IMR-90 (cell line): Measurements from ENCODE around the gene CHL1. TPM values are rescaled to one million over a fixed set of nuclear protein-coding genes. Genes with fewer than 3 reads are reported as not detected.
"Not testable (repeated sequence)": the region's sequence is repeated elsewhere in the genome, so short reads cannot be mapped to it uniquely, and the experiment has no call there.

Experiments used
- ATAC-seq: fragments of 200-7000 bp; cut with Tn5 transposase; 2 replicates; pipeline ENCODE4 v1.9.1; 2020; ENCODE audit warnings: low read depth, mild to moderate bottlenecking, moderate library complexity
- BruUV-seq: library from RNA; stranded (reverse); fragments of 400-500 nt; replicated peaks from 2 replicates; lab custom pipeline; 2021; lab: Mats Ljungman, UMichigan
- CTCF ChIA-PET: fragments of 300-600 bp; formaldehyde crosslinking; extraction: SDS; loops from one replicate; lab custom pipeline; 2021; ENCODE audit warnings: antibody characterized with exemption; lab: Yijun Ruan, JAX
- POLR2A ChIA-PET: fragments of 300-600 bp; sonication (Branson Sonifier 250); formaldehyde crosslinking; loops from one replicate; lab custom pipeline; 2022; ENCODE audit warnings: antibody characterized with exemption; ENCODE audit not compliant: unreplicated experiment; lab: Charles Lee
- DNase-seq: peaks from one replicate; pipeline ENCODE4 v3.0.0; 2013
- H2AFZ ChIP-seq: replicated peaks from 2 replicates; pipeline ENCODE3; 2013; ENCODE audit warnings: low read length, mild to moderate bottlenecking; ENCODE audit not compliant: poor library complexity
- H2AK5ac ChIP-seq: 2 replicates; pipeline ENCODE4 v1.6.1; 2013; ENCODE audit warnings: low read depth, low read length, inconsistent platforms
- H2AK9ac ChIP-seq: replicated peaks from 2 replicates; pipeline ENCODE3; 2013; ENCODE audit warnings: mild to moderate bottlenecking, low read depth, low read length, moderate library complexity; ENCODE audit not compliant: poor library complexity
- H2BK120ac ChIP-seq: 2 replicates; pipeline ENCODE4 v1.6.1; 2013; ENCODE audit warnings: low read depth, low read length, inconsistent platforms
- H2BK15ac ChIP-seq: 3 replicates; pipeline ENCODE4 v1.6.1; 2013; ENCODE audit warnings: low read depth, low read length, inconsistent platforms
- H2BK20ac ChIP-seq: 2 replicates; pipeline ENCODE4 v1.6.1; 2013; ENCODE audit warnings: low read depth, mild to moderate bottlenecking, inconsistent platforms, low read length, moderate library complexity
- H2BK5ac ChIP-seq: 2 replicates; pipeline ENCODE4 v1.6.1; 2013; ENCODE audit warnings: mild to moderate bottlenecking, low read depth, low read length, inconsistent platforms; ENCODE audit not compliant: poor library complexity, severe bottlenecking
- H3K14ac ChIP-seq: replicated peaks from 2 replicates; pipeline ENCODE4 v1.6.1; 2013; ENCODE audit warnings: low read depth, low read length, inconsistent platforms
- H3K18ac ChIP-seq: 2 replicates; pipeline ENCODE4 v1.6.1; 2013; ENCODE audit warnings: low read depth, low read length, control low read depth
- H3K23ac ChIP-seq: 2 replicates; pipeline ENCODE4 v1.6.1; 2013; ENCODE audit warnings: low read depth, low read length, inconsistent platforms
- H3K27ac ChIP-seq: 2 replicates; pipeline ENCODE4 v1.5.1; 2013; ENCODE audit warnings: mild to moderate bottlenecking, control low read depth, low read length; ENCODE audit not compliant: insufficient read depth
- H3K27me3 ChIP-seq: 2 replicates; pipeline ENCODE4 v1.6.1; 2013; ENCODE audit warnings: low read length; ENCODE audit not compliant: control insufficient read depth, insufficient read depth
- H3K36me3 ChIP-seq: 2 replicates; pipeline ENCODE4 v1.6.1; 2013; ENCODE audit warnings: low read length, mixed read lengths; ENCODE audit not compliant: control insufficient read depth, insufficient read depth
- H3K4ac ChIP-seq: 2 replicates; pipeline ENCODE4 v1.6.1; 2013; ENCODE audit warnings: low read depth, low read length, inconsistent platforms
- H3K4me1 ChIP-seq: 2 replicates; pipeline ENCODE4 v1.6.1; 2013; ENCODE audit warnings: low read length, mixed read lengths; ENCODE audit not compliant: control insufficient read depth, insufficient read depth
- H3K4me2 ChIP-seq: 2 replicates; pipeline ENCODE4 v1.6.1; 2013; ENCODE audit warnings: low read depth, mild to moderate bottlenecking, control low read depth, low read length, moderate library complexity
- H3K4me3 ChIP-seq: 2 replicates; pipeline ENCODE4 v1.5.1; 2013; ENCODE audit warnings: low read depth, mild to moderate bottlenecking, control low read depth, low read length, moderate library complexity; ENCODE audit not compliant: insufficient read depth
- H3K56ac ChIP-seq: 2 replicates; pipeline ENCODE4 v1.6.1; 2013; ENCODE audit warnings: low read length, inconsistent platforms; ENCODE audit not compliant: insufficient read depth; ENCODE audit errors: extremely low read depth
- H3K79me1 ChIP-seq, 2 experiments: 2 replicates each; pipeline ENCODE4 v1.6.1; 2013; ENCODE audit warnings: low read length in 2 of 2, inconsistent platforms in 1 of 2, low read depth in 1 of 2
- H3K9ac ChIP-seq: 2 replicates; pipeline ENCODE4 v1.6.1; 2013; ENCODE audit warnings: low read depth, low read length, control low read depth
- H3K9me1 ChIP-seq: 2 replicates; pipeline ENCODE4 v1.6.1; 2013; ENCODE audit warnings: low read length, inconsistent platforms; ENCODE audit not compliant: insufficient read depth
- H3K9me3 ChIP-seq: 2 replicates; pipeline ENCODE4 v1.6.1; 2013; ENCODE audit warnings: low read length; ENCODE audit not compliant: control insufficient read depth, insufficient read depth
- H4K20me1 ChIP-seq: 2 replicates; pipeline ENCODE4 v1.6.1; 2013; ENCODE audit warnings: low read length, inconsistent platforms; ENCODE audit not compliant: insufficient read depth
- H4K5ac ChIP-seq: 2 replicates; pipeline ENCODE4 v1.6.1; 2013; ENCODE audit warnings: mild to moderate bottlenecking, low read depth, low read length, control low read depth
- H4K8ac ChIP-seq, 2 experiments: 2 replicates each; pipeline ENCODE4 v1.6.1; 2013; ENCODE audit warnings: low read depth in 2 of 2, low read length in 2 of 2, control low read depth in 1 of 2, inconsistent platforms in 1 of 2
- H4K91ac ChIP-seq: 2 replicates; pipeline ENCODE4 v1.6.1; 2013; ENCODE audit warnings: low read depth, low read length, inconsistent platforms; ENCODE audit not compliant: insufficient read depth
- POLR2A ChIP-seq: IDR thresholded peaks from 2 replicates; pipeline ENCODE4 v1.6.1; 2012; ENCODE audit warnings: mild to moderate bottlenecking, low read depth, low read length
- WGBS, 2 experiments: methylation state at CpG; one replicate each; pipeline versions ENCODE4 v1.1.5 to v1.1.7; 2013; ENCODE audit warnings: missing lambda C conversion rate in 2 of 2; ENCODE audit not compliant: insufficient read length in 1 of 2; ENCODE audit errors: extremely low coverage in 2 of 2; 5-methylcytosine and 5-hydroxymethylcytosine counted together
- dilution Hi-C: fragments of 300-500 bp; cut with HindIII; formaldehyde crosslinking; loops from one replicate; pipeline ENCODE4 v1.14.3; 2018; ENCODE audit warnings: low sequenced_read_pairs; ENCODE audit not compliant: unreplicated experiment
- in situ Hi-C: fragments of 300-500 bp; cut with MboI; formaldehyde crosslinking; loops from 3 replicates; pipeline ENCODE4 v1.14.3; 2019; ENCODE audit warnings: low sequenced_read_pairs, inconsistent platforms, mixed read lengths
- intact Hi-C: fragments of 100-400 bp; cut with micrococcal nuclease; formaldehyde crosslinking; loops from 2 replicates; pipeline ENCODE4 v1.10.0; 2022
- polyA plus RNA-seq, 3 experiments: library from polyadenylated mRNA; depleted of rRNA; stranded (reverse); fragments of >200 nt; gene quantifications; 2 replicates each; pipeline ENCODE4 v1.2.3, GENCODE V29; 2012; ENCODE audit warnings: low replicate concordance in 1 of 3
- total RNA-seq: library from RNA; depleted of rRNA; stranded (reverse); fragments of >200 nt; gene quantifications from 2 replicates; pipeline ENCODE4 v1.2.3, GENCODE V29; 2012

The CHL1 gene
- total and polyA plus RNA-seq, 2 of the 4 experiments (the other 2 are of a cell fraction): 0.38 to 1.6 TPM

- WGBS, 2 experiments: no CpG with 5 or more reads among the region's 1 CpG
- no TSS peak for BruUV-seq
- Histone ChIP-seq H2AK9ac (no peak overlapping the region), H3K9ac (no peak overlapping the region), H3K36me3 (no peaks in the 10 kb centered on the region), H4K5ac (no peak overlapping the region), H3K18ac (no peak overlapping the region), H2AK5ac (no peak overlapping the region), H3K9me3 (no peaks in the 10 kb centered on the region), H3K4ac (0 out of 2 replicates have a peak overlapping the region, but pooled peaks have one; percentile 10), H3K4me3 (no peak overlapping the region), H3K4me1 (no peaks in the 10 kb centered on the region), H3K14ac (no peak overlapping the region), H3K27ac (peak overlapping the region; percentile 17; the same call in 1 of the 2 replicates), H2BK20ac (peak overlapping the region; percentile 1; the same call in 1 of the 2 replicates), H3K79me1 (no peaks in the 10 kb centered on the region), H3K27me3 (no peaks in the 10 kb centered on the region), H3K9me1 (no peaks in the 10 kb centered on the region), H2BK15ac (no peak overlapping the region), H4K91ac (no peak overlapping the region), H2AFZ (no peak overlapping the region), H3K56ac (no peak overlapping the region), H2BK5ac (no peak overlapping the region), H3K23ac (no peak overlapping the region), H3K4me2 (no peak overlapping the region; the same call in 1 of the 2 replicates), H2BK120ac (peak overlapping the region; percentile 14; the same call in 1 of the 2 replicates), H4K20me1 (no peaks in the 10 kb centered on the region), H4K8ac (0 out of 4 replicates have a peak overlapping the region, but pooled peaks of 1 of the 2 experiments have one; percentile 31)
- CTCF ChIA-PET: no interaction called here
- in situ Hi-C loops: no loop called here
- no peak for TF ChIP-seq POLR2A
- no peak for DNase-seq
- intact Hi-C loops: no loop called here
- dilution Hi-C loops: no loop called here
- peak; percentile 17; the same call in 1 of the 2 replicates for ATAC-seq
- POLR2A ChIA-PET: no interaction called here
These were observed 168.7 kb downstream of the CHL1 start for GRCh38 chr3:365268-365667.

GRCh38 chr3:366253-366652 is 169.7 kb downstream of the CHL1 start:
- H4K20me1 ChIP-seq, ATAC-seq, dilution Hi-C loops, POLR2A ChIA-PET, H3K9ac ChIP-seq, H2BK120ac ChIP-seq, H2BK5ac ChIP-seq, H2AK9ac ChIP-seq, H3K27me3 ChIP-seq, H2BK15ac ChIP-seq, H3K4ac ChIP-seq, H3K56ac ChIP-seq, H3K27ac ChIP-seq, H4K91ac ChIP-seq, H3K4me3 ChIP-seq, H3K4me2 ChIP-seq, H2AFZ ChIP-seq, H4K5ac ChIP-seq, H3K4me1 ChIP-seq, H3K23ac ChIP-seq, DNase-seq, BruUV-seq, H3K9me1 ChIP-seq, intact Hi-C loops, H4K8ac ChIP-seq, H3K9me3 ChIP-seq, CTCF ChIA-PET, H3K36me3 ChIP-seq, H2BK20ac ChIP-seq, H3K14ac ChIP-seq, H3K79me1 ChIP-seq, H3K18ac ChIP-seq, in situ Hi-C loops, H2AK5ac ChIP-seq: not testable (repeated sequence)
- WGBS, 2 experiments: 90% methylated on average over 3 of the region's 7 CpGs; no CpG with 5 or more reads in 1 of the 2 experiments
